ENCODE measurements around the gene VWC2.

VWC2 gene

GRCh38 chr7:49772916-49773217 is 571 bp upstream of the VWC2 start:
- TF ChIP-seq CTCF (IDR thresholded peaks at IDR 0.05; ENCODE audit: borderline replicate concordance, control extremely low read depth, extremely low read depth, insufficient read depth, missing control alignments): no peak
- in situ Hi-C loops (cut with MboI; ENCODE audit: low sequenced_read_pairs, unreplicated experiment): no loop called here
- no peak for DNase-seq (ENCODE audit: low spot score)

- DNase-seq (ENCODE audit: low spot score): peak; percentile 47
- in situ Hi-C loops (cut with MboI; ENCODE audit: low sequenced_read_pairs, unreplicated experiment): no loop called here
- TF ChIP-seq CTCF (IDR thresholded peaks at IDR 0.05; ENCODE audit: borderline replicate concordance, control extremely low read depth, extremely low read depth, insufficient read depth, missing control alignments): no peak
Measured at GRCh38 chr7:49773936-49774458, 559 bp downstream of the VWC2 start.

GRCh38 chr7:49774459-49775064 is 1.1 kb downstream of the VWC2 start:
- in situ Hi-C loops (cut with MboI; ENCODE audit: low sequenced_read_pairs, unreplicated experiment): loop anchor here (25.0 kb wide), 1 partner anchor 287 kb away; no protein-coding TSS in a partner anchor
- DNase-seq (ENCODE audit: low spot score): no peak
- TF ChIP-seq CTCF (IDR thresholded peaks at IDR 0.05; ENCODE audit: borderline replicate concordance, control extremely low read depth, extremely low read depth, insufficient read depth, missing control alignments): no peak

- in situ Hi-C loops (cut with MboI; ENCODE audit: low sequenced_read_pairs, unreplicated experiment): loop anchor here (25.0 kb wide), 1 partner anchor 288 kb away; no protein-coding TSS in a partner anchor
Measured at GRCh38 chr7:49775065-49775948, 1.9 kb downstream of the VWC2 start.

GRCh38 chr7:49775949-49776443 is 2.6 kb downstream of the VWC2 start:
- in situ Hi-C loops (cut with MboI; ENCODE audit: low sequenced_read_pairs, unreplicated experiment): loop anchor here (25.0 kb wide), 1 partner anchor 289 kb away; no protein-coding TSS in a partner anchor
- no peak for TF ChIP-seq CTCF (IDR thresholded peaks at IDR 0.05; ENCODE audit: borderline replicate concordance, control extremely low read depth, extremely low read depth, insufficient read depth, missing control alignments)
- no peak for DNase-seq (ENCODE audit: low spot score)

More at GRCh38 chr7:49775065-49775948, 1.9 kb downstream of the VWC2 start:
- TF ChIP-seq CTCF (IDR thresholded peaks at IDR 0.05; ENCODE audit: borderline replicate concordance, control extremely low read depth, extremely low read depth, insufficient read depth, missing control alignments): no peak
- DNase-seq (ENCODE audit: low spot score): peak; percentile 38

GRCh38 chr7:49776994-49777393 is 3.6 kb downstream of the VWC2 start:
- no peak for DNase-seq (ENCODE audit: low spot score)
- in situ Hi-C loops (cut with MboI; ENCODE audit: low sequenced_read_pairs, unreplicated experiment): loop anchor here (25.0 kb wide), 1 partner anchor 290 kb away; no protein-coding TSS in a partner anchor
- TF ChIP-seq CTCF (IDR thresholded peaks at IDR 0.05; ENCODE audit: borderline replicate concordance, control extremely low read depth, extremely low read depth, insufficient read depth, missing control alignments): peak; percentile 35
